GM21360 (cell line): ENCODE data around the gene SERPINA6.
"Not testable (repeated sequence)": the region's sequence is repeated elsewhere in the genome, so short reads cannot be mapped to it uniquely, and the experiment has no call there.

ENCODE experiments used
- ATAC-seq: cut with Tn5 transposase; IDR thresholded peaks from one replicate; pipeline ENCODE4 v1.9.1; 2021; ENCODE audit warnings: mild to moderate bottlenecking, moderate library complexity; ENCODE audit not compliant: unreplicated experiment

Gene SERPINA6

GRCh38 chr14:94293578-94293924 lies 29.6 kb downstream of the SERPINA6 start:
- no peak for ATAC-seq

DNA sequence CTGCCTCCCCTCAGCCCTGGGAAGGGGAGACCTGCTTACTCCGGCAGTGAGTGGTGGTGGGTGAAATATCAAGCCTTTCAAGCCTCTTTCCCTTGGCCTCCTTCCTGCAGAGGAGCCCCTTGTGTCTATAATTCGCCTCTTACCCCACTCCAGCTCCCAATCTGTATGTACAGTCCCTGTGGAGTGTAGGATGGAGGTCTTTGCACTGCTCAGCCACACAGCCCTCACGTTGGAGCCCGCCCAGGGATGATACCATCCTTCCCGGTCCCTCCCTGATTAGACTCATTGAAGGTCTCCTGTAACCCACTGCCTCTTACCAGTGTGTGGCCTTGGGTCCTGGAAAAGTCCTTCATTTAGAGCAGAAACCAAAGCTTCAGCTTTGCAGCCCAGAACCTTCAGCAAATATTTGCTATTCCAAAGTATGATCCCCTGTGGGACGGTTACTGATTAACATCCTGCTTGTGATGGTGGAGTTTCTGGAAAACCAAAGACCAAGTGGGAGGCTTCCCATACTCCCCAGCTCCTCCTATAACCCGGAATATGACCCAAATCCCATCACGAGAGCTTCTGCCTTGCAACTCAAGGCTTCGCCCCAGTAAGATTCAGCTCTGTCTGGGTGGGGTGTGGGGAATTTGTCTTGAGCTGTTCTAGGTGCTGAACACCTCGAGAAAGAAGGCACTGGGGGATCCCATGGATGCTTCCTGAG lies 30.1 kb downstream of the SERPINA6 start, which contains the start of gene SERPINA10:
Gene SERPINA10, minus strand, starts transcription at position 397 of the 706 bp plus-strand sequence. CDS start 2,675 bp downstream, outside the sequence.
- no peak for ATAC-seq

- no peak for ATAC-seq
Measured at GRCh38 chr14:94292526-94292871, 30.6 kb downstream of the SERPINA6 start.

GRCh38 chr14:94291906-94292525 lies 31.1 kb downstream of the SERPINA6 start:
- ATAC-seq = no peak

DNA sequence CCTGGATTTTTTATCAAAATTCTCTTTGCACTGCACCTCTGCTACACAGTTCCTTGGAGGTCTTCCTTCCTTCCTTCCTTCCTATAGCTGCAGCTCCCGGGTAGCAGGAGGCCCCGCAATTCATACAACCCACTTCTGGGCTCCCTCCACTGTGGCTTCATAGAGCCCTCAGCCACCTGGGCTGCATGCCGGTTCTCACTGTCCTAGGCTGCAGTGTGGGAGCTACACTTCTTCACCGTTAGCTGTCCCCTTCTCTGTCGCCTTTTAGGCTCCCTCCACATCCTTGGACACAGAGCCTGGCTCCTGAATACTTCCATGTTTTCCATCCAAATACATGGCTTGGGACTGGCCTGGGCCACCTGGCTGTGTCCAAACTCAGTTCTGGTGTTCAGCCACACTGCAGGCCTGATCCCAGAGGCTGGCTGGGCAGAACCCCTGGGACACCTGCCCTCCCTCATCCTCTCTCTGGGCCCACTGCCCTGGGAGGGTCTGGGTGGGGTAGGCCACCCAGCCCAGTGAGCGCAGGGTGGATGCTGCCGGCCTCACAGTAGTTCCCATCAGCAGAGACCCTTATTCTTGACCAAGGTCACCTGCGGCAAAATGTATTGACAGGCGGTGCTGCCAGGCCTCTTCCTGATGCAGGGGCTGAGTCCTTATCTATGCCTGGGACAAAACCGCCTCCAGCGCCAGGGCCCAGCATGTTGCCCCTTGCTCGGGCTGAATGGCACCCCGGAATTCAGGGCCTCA lies 31.8 kb downstream of the SERPINA6 start:
- no peak for ATAC-seq

DNA sequence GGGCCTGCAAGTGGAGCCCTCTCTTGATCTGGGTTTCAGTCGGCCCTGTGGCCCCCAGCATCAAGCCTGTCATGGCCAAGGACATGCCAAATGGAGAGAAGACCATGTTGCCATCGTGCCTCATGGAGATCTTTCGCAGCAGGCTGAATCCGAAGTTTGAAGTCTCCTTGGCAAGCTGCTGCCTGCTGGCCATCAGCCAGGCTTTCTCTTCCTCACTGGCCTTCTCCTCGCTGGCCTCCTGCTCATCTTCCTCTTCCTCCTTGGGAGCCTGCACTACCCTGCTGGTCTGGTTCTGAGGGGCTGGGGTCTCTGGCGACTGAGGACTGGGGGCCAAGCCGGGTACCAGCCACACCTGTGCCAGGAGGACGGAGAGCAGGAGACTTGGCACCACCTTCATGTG lies 32.9 kb downstream of the SERPINA6 start:
- ATAC-seq = no peak

DNA sequence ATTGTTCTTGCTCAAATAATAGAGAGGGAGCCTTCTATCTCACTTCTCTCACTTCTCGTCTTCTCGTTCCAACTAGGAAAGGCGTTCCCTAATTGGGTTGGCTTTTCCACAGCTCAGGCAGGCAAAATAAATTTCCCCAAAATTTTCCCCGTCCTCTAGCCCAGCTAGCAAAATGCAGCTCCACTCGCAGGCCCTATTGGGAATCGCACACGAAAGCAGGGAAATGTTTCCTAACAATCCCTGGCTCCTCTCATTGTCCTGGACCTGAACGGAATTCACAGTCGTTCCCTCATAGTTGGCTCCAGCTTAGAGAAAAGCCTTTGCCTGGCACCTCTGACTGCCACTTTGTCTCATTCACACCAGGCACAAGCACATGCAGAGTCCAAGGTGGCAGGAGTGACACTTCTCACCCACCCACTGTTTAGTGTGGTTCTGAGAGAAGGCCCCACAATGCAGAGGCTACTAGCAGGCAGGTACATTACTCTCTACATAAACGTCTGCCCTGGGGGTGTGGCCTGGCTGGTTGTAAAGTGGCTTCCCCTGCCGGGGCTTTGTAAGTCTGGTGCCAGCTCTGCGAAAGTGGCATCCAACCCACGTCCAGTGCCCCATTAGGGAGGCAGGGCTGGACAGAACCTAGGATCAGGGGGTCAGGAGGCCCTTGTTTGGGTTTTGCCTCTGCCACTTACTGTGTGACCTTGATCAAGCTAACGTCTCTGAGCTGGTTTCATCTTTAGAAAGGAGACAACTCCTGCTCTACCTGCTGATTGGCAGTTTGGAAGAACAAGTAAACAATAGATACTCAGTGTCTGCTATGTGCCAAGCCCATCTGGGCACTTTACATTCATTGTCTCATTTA lies 34.3 kb downstream of the SERPINA6 start:
- no peak for ATAC-seq

GRCh38 chr14:94285158-94285557 lies 38.0 kb downstream of the SERPINA6 start:
- no peak for ATAC-seq

DNA sequence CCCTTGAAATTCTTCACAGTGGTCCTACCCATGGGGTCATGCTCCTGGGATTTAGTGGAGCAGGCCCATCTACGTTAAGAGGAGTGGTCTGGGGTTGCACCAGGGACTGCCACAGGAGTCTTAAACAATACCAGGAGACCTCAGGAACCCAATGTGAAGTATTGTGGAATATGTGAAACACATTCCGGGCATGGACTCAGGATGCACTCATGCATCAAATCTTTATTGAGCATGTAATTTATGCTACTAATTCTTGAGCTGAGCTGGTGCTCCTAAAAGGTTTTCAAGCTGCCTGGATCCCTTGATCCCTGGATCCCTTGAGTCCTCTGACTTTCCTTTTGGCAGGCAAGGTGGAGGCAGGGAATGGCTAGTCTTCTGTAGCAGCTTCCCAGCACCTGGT lies 38.9 kb downstream of the SERPINA6 start:
- ATAC-seq = no peak

GRCh38 chr14:94282991-94283723 lies 40.0 kb downstream of the SERPINA6 start:
- ATAC-seq = no peak

GRCh38 chr14:94278731-94279130 lies 44.4 kb downstream of the SERPINA6 start:
- no peak for ATAC-seq

DNA sequence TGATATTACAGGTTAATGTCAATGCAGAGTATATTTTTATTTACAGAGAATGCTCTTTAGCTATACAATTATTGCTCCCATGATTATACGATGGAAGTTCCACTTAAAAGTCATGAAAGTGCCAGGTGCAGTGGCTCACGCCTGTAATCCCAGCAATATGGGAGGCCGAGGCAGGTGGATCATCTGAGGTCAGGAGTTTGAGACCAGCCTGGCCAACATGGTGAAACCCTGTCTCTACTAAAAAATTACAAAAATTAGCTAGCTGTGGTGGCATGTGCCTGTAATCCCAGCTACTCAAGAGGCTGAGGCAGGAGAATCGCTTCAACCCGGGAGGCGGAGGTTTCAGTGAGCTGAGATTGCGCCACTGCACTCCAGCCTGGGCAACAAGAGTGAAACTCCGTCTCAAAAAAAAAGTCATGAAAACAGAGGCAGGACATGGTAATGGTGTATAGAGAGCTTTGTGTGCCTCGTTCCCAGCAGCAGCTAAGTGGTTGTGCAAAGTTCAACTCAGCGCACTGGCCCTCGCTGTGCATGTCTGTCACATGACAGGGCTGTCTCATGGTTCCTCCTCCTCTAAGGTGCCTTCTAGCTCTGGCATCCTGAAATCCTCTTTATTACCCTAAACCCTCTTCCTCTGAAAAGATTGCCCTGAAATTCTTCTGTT lies 46.1 kb downstream of the SERPINA6 start:
- ATAC-seq = not testable (repeated sequence)

DNA sequence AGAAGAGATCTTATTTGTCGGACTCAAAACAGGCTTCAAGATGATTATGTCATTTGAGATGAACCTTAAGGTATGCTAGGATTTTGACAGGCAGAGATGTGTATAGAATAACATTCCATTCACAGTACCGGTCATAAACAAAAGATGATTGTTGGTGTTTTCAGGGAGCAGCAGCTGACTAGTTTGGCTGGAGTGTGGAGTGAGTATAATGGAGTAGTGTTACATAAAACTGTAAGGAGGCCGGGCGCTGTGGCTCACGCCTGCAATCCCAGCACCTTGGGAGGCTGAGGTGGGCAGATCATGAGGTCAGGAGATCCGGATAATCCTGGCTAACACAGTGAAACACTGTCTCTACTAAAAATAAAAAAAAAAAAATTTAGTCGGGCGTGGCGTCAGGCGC lies 54.0 kb downstream of the SERPINA6 start:
- no peak for ATAC-seq

DNA sequence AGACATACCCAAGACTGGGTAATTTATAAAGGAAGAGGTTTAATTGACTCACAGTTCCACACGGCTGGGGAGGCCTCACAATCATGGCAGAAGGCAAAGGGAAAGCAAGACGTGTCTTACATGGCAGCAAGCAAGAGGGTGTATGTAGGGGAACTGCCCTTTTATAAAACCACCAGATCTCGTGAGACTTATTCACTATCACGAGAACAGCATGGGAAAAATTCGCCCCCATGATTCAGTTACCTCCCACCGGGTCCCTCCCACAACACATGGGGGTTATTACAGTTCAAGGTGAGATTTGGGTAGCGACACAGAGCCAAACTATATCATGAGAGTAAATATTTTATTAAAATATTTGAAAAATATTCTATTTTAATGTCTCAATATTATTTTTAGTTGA lies 54.6 kb downstream of the SERPINA6 start:
- ATAC-seq = not testable (repeated sequence)

GRCh38 chr14:94267352-94267751 lies 55.8 kb downstream of the SERPINA6 start:
- ATAC-seq = no peak

DNA sequence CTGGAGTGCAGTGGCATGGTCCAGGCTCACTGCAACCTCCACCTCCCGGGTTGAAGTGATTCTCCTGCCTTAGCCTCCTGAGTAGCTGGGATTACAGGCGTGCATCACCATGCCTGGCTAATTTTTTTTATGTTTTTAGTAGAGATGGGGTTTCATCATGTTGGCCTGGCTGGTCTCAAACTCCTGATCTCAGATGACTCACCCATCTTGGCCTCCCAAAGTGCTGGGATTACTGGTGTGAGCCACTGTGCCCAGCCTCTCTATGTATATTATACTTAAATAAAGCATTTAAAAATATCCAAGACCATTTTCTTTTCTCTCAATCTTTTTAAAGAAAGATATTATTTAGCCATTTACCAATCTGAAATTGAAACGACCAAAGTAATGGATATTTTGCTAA lies 58.9 kb downstream of the SERPINA6 start:
- not testable (repeated sequence) for ATAC-seq
